A549 (cell line): ENCODE data around the gene SMURF1. TPM values are rescaled to one million over a fixed set of nuclear protein-coding genes. Genes with fewer than 3 reads are reported as not detected.

Source experiments
- ATAC-seq, 2 experiments: fragments of 200-7000 bp in 1 of 2; fragments of >200 bp in 1 of 2; cut with Nextera tagmentation in 1 of 2; cut with Tn5 transposase in 1 of 2; 3 replicates each; pipeline versions ENCODE4 v1.8.0 to v1.9.1; 2018 to 2020; ENCODE audit warnings: mild to moderate bottlenecking in 1 of 2, moderate library complexity in 1 of 2
- CTCF ChIA-PET: fragments of 300-600 bp; sonication (Branson Sonifier 250); formaldehyde crosslinking; extraction: SDS; loops from one replicate; lab custom pipeline; 2021; ENCODE audit warnings: antibody characterized with exemption, inconsistent platforms; lab: Yijun Ruan, JAX
- POLR2A ChIA-PET: fragments of 350-600 bp; formaldehyde crosslinking; extraction: SDS; loops from one replicate; lab custom pipeline; 2021; ENCODE audit warnings: antibody characterized with exemption, inconsistent platforms; lab: Yijun Ruan, JAX
- DNase-seq, 2 experiments: peaks; one replicate each; pipeline versions ENCODE4 v3.0.0 to v3.0.0-alpha.2; 2011 to 2016; ENCODE audit warnings: low read depth in 1 of 2, low spot score in 1 of 2
- FAIRE-seq: peaks from 2 replicates; lab custom pipeline; 2011; peaks lifted over from hg19 to GRCh38; lab: Jason Lieb, UNC
- H3K27ac ChIP-seq, 2 experiments: fragments of >200 bp; sonication (Bioruptor Twin); formaldehyde crosslinking; 3 replicates each; pipeline ENCODE4 v1.5.1; 2016 to 2017
- H3K4me1 ChIP-seq: fragments of >200 bp; sonication (Bioruptor Twin); formaldehyde crosslinking; 3 replicates; pipeline ENCODE4 v1.6.1; 2016
- H3K4me2 ChIP-seq: fragments of >200 bp; sonication (Bioruptor Twin); formaldehyde crosslinking; 3 replicates; pipeline ENCODE4 v1.6.1; 2016
- H3K4me3 ChIP-seq: fragments of >200 bp; sonication (Bioruptor Twin); formaldehyde crosslinking; 3 replicates; pipeline ENCODE4 v1.5.1; 2016
- H3K9me3 ChIP-seq: fragments of >200 bp; sonication (Bioruptor Twin); formaldehyde crosslinking; 3 replicates; pipeline ENCODE4 v1.6.1; 2016
- CBX8 ChIP-seq: fragments of 200-600 bp; sonication (generic); IDR thresholded peaks from 2 replicates; pipeline ENCODE4 v1.6.1; 2016
- CEBPB ChIP-seq, 2 experiments: fragments of >200 bp in 1 of 2; sonication (Bioruptor Twin) in 1 of 2; formaldehyde crosslinking in 1 of 2; IDR thresholded peaks; 2 replicates each; pipeline ENCODE4 v1.6.1; 2012 to 2016
- ESRRA ChIP-seq: fragments of 150-350 bp; IDR thresholded peaks from 2 replicates; pipeline ENCODE4 v1.6.1; 2014; ENCODE audit warnings: mild to moderate bottlenecking, low read length, borderline replicate concordance
- FOXS1 ChIP-seq: fragments of 250-450 bp; sonication (Bioruptor Pico); IDR thresholded peaks from 2 replicates; pipeline ENCODE4 v1.5.0; 2020; ENCODE audit warnings: mild to moderate bottlenecking, moderate library complexity
- HDAC2 ChIP-seq: fragments of 200-600 bp; sonication (generic); IDR thresholded peaks from 2 replicates; pipeline ENCODE4 v1.6.1; 2016
- HEYL ChIP-seq: fragments of 250-450 bp; sonication (Bioruptor Pico); IDR thresholded peaks from 2 replicates; pipeline ENCODE4 v1.8.0; 2021; ENCODE audit warnings: mild to moderate bottlenecking, moderate library complexity
- HOXA7 ChIP-seq: fragments of 250-450 bp; sonication (Bioruptor Pico); IDR thresholded peaks from 2 replicates; pipeline ENCODE4 v1.5.0; 2020; ENCODE audit warnings: mild to moderate bottlenecking, moderate library complexity
- HOXB13 ChIP-seq: fragments of 250-450 bp; sonication (Bioruptor Pico); IDR thresholded peaks from 2 replicates; pipeline ENCODE4 v1.5.0; 2020; ENCODE audit warnings: low read depth, mild to moderate bottlenecking, moderate library complexity
- HOXB5 ChIP-seq: fragments of 250-450 bp; sonication (Bioruptor Pico); IDR thresholded peaks from 2 replicates; pipeline ENCODE4 v1.5.0; 2020; ENCODE audit warnings: mild to moderate bottlenecking, moderate library complexity
- JUN ChIP-seq, 2 experiments: fragments of >200 bp; sonication (Bioruptor Twin); formaldehyde crosslinking; IDR thresholded peaks; 2 replicates in 1 of 2; 3 replicates in 1 of 2; pipeline ENCODE4 v1.6.1; 2016 to 2017
- JUNB ChIP-seq: fragments of >200 bp; sonication (Bioruptor Twin); formaldehyde crosslinking; IDR thresholded peaks from 2 replicates; pipeline ENCODE4 v1.6.1; 2016
- NR3C1 ChIP-seq: fragments of >200 bp; sonication (Bioruptor Twin); formaldehyde crosslinking; IDR thresholded peaks from 3 replicates; pipeline ENCODE4 v1.6.1; 2017
- RAD21 ChIP-seq, 2 experiments: fragments of >200 bp in 1 of 2; sonication (Bioruptor Twin) in 1 of 2; formaldehyde crosslinking in 1 of 2; IDR thresholded peaks in 1 of 2; conservative IDR thresholded peaks in 1 of 2; 2 replicates in 1 of 2; 3 replicates in 1 of 2; pipeline ENCODE4 v1.6.1; 2012 to 2018; ENCODE audit warnings: inconsistent platforms in 1 of 2
- RARB ChIP-seq: fragments of 250-450 bp; sonication (Bioruptor Pico); IDR thresholded peaks from 2 replicates; pipeline ENCODE4 v1.8.0; 2021; ENCODE audit warnings: mild to moderate bottlenecking, moderate library complexity
- RNF2 ChIP-seq: fragments of 200-600 bp; sonication (generic); IDR thresholded peaks from 2 replicates; pipeline ENCODE4 v1.6.1; 2016; ENCODE audit warnings: low read depth, mild to moderate bottlenecking, antibody characterized with exemption, moderate library complexity, borderline replicate concordance
- TFCP2L1 ChIP-seq: fragments of 250-450 bp; sonication (Bioruptor Pico); IDR thresholded peaks from 2 replicates; pipeline ENCODE4 v1.5.0; 2021; ENCODE audit warnings: mild to moderate bottlenecking
- TP53 ChIP-seq: fragments of 250-450 bp; sonication (Bioruptor Pico); IDR thresholded peaks from 2 replicates; pipeline ENCODE4 v1.5.0; 2021; ENCODE audit warnings: mild to moderate bottlenecking, moderate library complexity
- ZFP36 ChIP-seq: fragments of 450-650 bp; IDR thresholded peaks from 2 replicates; pipeline ENCODE4 v1.6.1; 2014; ENCODE audit warnings: borderline replicate concordance; ENCODE audit not compliant: partially characterized antibody
- WGBS: methylation state at CpG from one replicate; pipeline ENCODE4 v1.1.6; 2017; ENCODE audit errors: missing lambda C conversion rate; 5-methylcytosine and 5-hydroxymethylcytosine counted together
- polyA plus RNA-seq, 4 experiments: library from polyadenylated mRNA; depleted of rRNA in 3 of 4; stranded (reverse); fragments of >200 nt; fragmentation: RNase III in 1 of 4; extraction: RNeasy Plus Mini Kit Qiagen cat#74134 plus additional on column Dnase treatment in 1 of 4; gene quantifications; 2 replicates in 3 of 4; 3 replicates in 1 of 4; pipeline ENCODE4 v1.2.3, GENCODE V29; 2011 to 2017
- TF ChIP-seq, protein P1 (sequence below): fragments of >200 bp; sonication (Bioruptor Twin); formaldehyde crosslinking; IDR thresholded peaks from 2 replicates; pipeline ENCODE4 v1.6.1; 2016
- TF ChIP-seq, protein P2 (sequence below): fragments of 250-450 bp; sonication (Bioruptor Pico); IDR thresholded peaks from 2 replicates; pipeline ENCODE4 v1.5.0; 2020; ENCODE audit warnings: low read depth, mild to moderate bottlenecking, moderate library complexity
- TF ChIP-seq, protein P3 (sequence below): fragments of >200 bp; sonication (Bioruptor Twin); formaldehyde crosslinking; IDR thresholded peaks from 3 replicates; pipeline ENCODE4 v1.5.1; 2016
- TF ChIP-seq, protein P4 (sequence below): fragments of 150-350 bp; IDR thresholded peaks from 2 replicates; pipeline ENCODE4 v1.6.1; 2014; ENCODE audit warnings: low read depth, mild to moderate bottlenecking, low read length
- TF ChIP-seq, protein P5 (sequence below): IDR thresholded peaks from 2 replicates; pipeline ENCODE4 v1.6.1; 2012
- TF ChIP-seq, protein P6 (sequence below): IDR thresholded peaks from 2 replicates; pipeline ENCODE4 v1.6.1; 2012; ENCODE audit warnings: low read depth, borderline replicate concordance

Gene SMURF1
- polyA plus RNA-seq, 2 of the 4 experiments (the other 2 are of a cell fraction): 13.8 to 22.1 TPM

DNA sequence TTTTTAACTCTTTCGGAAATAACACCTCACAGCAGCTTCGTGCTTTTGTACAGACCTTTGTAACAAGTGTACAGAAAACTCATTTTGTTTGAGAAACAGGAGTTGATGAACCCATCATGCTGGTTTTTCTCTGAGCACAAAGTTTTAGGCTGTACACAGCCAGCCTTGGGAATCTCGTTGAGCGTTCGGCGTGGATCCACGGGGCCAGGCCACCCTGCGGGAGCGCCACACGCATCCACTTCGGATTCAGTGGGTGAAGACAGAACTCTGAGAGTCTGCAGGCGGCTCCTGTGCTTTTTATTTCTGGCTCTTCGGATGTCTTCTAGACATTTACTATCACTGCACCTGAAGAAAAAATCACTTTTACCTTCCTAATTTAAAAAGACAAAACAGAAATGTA, 131.2 kb downstream of the SMURF1 start:
- no peak for DNase-seq
- WGBS: 94% methylated on average over 13 of the region's 13 CpGs
- ChIA-PET CTCF (interaction anchor here (1.1 kb wide), 1 partner anchor 12 kb away, joined by 3 read pairs; no protein-coding TSS in a partner anchor), POLR2A (no interaction called here)
- no peak for ATAC-seq
- Histone ChIP-seq H3K4me1 (no peaks in the 10 kb centered on the region), H3K9me3 (no peaks in the 10 kb centered on the region), H3K4me3 (no peak overlapping the region), H3K4me2 (no peak overlapping the region)
- no peak for FAIRE-seq
- TF ChIP-seq, protein P1, sequence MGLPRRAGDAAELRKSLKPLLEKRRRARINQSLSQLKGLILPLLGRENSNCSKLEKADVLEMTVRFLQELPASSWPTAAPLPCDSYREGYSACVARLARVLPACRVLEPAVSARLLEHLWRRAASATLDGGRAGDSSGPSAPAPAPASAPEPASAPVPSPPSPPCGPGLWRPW: no peak
- TF ChIP-seq FOXS1 (CRISPR knock-in tag) (no peak), RARB (CRISPR knock-in tag) (no peak), RAD21 (conservative IDR thresholded peaks at IDR 0.05 in 1 of 2, IDR thresholded peaks at IDR 0.05 in 1 of 2) (no peak), TFCP2L1 (CRISPR knock-in tag) (no peak), CEBPB (IDR thresholded peaks at IDR 0.05) (no peak), ZFP36 (no peak), HOXA7 (CRISPR knock-in tag) (no peak), NR3C1 (no peak), CBX8 (no peak), RNF2 (no peak), TP53 (CRISPR knock-in tag) (no peak), ESRRA (no peak), HEYL (CRISPR knock-in tag) (no peak), JUNB (no peak)
- TF ChIP-seq, protein P2, sequence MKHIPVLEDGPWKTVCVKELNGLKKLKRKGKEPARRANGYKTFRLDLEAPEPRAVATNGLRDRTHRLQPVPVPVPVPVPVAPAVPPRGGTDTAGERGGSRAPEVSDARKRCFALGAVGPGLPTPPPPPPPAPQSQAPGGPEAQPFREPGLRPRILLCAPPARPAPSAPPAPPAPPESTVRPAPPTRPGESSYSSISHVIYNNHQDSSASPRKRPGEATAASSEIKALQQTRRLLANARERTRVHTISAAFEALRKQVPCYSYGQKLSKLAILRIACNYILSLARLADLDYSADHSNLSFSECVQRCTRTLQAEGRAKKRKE: no peak
- TF ChIP-seq, protein P3, sequence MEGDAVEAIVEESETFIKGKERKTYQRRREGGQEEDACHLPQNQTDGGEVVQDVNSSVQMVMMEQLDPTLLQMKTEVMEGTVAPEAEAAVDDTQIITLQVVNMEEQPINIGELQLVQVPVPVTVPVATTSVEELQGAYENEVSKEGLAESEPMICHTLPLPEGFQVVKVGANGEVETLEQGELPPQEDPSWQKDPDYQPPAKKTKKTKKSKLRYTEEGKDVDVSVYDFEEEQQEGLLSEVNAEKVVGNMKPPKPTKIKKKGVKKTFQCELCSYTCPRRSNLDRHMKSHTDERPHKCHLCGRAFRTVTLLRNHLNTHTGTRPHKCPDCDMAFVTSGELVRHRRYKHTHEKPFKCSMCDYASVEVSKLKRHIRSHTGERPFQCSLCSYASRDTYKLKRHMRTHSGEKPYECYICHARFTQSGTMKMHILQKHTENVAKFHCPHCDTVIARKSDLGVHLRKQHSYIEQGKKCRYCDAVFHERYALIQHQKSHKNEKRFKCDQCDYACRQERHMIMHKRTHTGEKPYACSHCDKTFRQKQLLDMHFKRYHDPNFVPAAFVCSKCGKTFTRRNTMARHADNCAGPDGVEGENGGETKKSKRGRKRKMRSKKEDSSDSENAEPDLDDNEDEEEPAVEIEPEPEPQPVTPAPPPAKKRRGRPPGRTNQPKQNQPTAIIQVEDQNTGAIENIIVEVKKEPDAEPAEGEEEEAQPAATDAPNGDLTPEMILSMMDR: no peak
- TF ChIP-seq, protein P4, sequence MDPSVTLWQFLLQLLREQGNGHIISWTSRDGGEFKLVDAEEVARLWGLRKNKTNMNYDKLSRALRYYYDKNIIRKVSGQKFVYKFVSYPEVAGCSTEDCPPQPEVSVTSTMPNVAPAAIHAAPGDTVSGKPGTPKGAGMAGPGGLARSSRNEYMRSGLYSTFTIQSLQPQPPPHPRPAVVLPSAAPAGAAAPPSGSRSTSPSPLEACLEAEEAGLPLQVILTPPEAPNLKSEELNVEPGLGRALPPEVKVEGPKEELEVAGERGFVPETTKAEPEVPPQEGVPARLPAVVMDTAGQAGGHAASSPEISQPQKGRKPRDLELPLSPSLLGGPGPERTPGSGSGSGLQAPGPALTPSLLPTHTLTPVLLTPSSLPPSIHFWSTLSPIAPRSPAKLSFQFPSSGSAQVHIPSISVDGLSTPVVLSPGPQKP: no peak
- TF ChIP-seq, protein P5, sequence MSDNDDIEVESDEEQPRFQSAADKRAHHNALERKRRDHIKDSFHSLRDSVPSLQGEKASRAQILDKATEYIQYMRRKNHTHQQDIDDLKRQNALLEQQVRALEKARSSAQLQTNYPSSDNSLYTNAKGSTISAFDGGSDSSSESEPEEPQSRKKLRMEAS: no peak
- TF ChIP-seq, all 56 proteins: peak for 0
- H3K27ac ChIP-seq: no peak overlapping the region

DNA sequence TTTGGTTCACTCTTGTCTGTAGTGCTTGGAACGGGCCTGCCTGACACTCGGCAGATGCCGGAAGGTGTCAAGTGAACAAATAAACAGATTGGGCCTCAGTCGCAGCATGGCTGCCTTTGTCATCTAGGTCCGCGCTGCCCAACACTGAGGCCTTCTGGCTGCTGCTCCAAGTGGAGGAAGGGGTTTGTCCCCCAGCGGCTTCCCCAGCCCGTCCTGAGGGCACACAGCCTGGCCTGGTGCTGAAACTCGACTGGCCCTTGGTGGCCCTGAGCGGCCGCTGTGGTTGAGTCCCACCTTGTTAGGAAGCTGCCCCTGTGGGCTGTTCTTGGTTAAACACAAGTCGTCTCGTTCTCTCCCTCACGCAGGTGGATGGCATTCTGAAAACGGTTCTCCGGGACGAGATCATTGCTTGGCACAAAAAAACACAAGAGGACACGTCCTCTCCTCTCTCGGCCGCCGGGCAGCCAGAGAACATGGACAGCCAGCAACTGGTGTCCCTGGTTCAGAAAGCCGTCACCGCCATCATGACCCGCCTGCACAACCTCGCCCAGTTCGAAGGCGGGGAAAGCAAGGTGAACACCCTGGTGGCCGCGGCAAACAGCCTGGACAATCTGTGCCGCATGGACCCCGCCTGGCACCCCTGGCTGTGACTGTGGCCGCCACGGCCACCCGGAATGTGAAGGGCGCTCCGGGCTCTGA, 132.1 kb downstream of the SMURF1 start:
- CTCF ChIA-PET: no interaction called here

More for the DNA sequence above, 132.1 kb downstream of the SMURF1 start:
- Histone ChIP-seq H3K9me3 (no peaks in the 10 kb centered on the region), H3K4me3 (no peak overlapping the region), H3K27ac (no peak overlapping the region), H3K4me2 (no peak overlapping the region), H3K4me1 (no peaks in the 10 kb centered on the region)
- ATAC-seq: no peak
- WGBS: 95% methylated on average over 36 of the region's 36 CpGs
- FAIRE-seq: no peak
- TF ChIP-seq, protein P1: no peak
- no peak for TF ChIP-seq HOXB13 (CRISPR knock-in tag)
- TF ChIP-seq, protein P3: no peak
- TF ChIP-seq, protein P4: no peak
- no peak for TF ChIP-seq HDAC2
- no peak for TF ChIP-seq HOXB5 (CRISPR knock-in tag)
- TF ChIP-seq, protein P6, sequence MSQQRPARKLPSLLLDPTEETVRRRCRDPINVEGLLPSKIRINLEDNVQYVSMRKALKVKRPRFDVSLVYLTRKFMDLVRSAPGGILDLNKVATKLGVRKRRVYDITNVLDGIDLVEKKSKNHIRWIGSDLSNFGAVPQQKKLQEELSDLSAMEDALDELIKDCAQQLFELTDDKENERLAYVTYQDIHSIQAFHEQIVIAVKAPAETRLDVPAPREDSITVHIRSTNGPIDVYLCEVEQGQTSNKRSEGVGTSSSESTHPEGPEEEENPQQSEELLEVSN: no peak
- no peak for TF ChIP-seq JUN (IDR thresholded peaks at IDR 0.05)
- TF ChIP-seq ESRRA: no peak
- TF ChIP-seq, protein P2: no peak
- TF ChIP-seq CBX8: no peak
- POLR2A ChIA-PET: no interaction called here
- no peak for DNase-seq
